ENCODE data around the gene ATG7. TPM values are rescaled to one million over a fixed set of nuclear protein-coding genes. Genes with fewer than 3 reads are reported as not detected.

Gene ATG7
- total RNA-seq, 2 experiments from 2014 or later, result 30.5 to 33.6 TPM

DNA sequence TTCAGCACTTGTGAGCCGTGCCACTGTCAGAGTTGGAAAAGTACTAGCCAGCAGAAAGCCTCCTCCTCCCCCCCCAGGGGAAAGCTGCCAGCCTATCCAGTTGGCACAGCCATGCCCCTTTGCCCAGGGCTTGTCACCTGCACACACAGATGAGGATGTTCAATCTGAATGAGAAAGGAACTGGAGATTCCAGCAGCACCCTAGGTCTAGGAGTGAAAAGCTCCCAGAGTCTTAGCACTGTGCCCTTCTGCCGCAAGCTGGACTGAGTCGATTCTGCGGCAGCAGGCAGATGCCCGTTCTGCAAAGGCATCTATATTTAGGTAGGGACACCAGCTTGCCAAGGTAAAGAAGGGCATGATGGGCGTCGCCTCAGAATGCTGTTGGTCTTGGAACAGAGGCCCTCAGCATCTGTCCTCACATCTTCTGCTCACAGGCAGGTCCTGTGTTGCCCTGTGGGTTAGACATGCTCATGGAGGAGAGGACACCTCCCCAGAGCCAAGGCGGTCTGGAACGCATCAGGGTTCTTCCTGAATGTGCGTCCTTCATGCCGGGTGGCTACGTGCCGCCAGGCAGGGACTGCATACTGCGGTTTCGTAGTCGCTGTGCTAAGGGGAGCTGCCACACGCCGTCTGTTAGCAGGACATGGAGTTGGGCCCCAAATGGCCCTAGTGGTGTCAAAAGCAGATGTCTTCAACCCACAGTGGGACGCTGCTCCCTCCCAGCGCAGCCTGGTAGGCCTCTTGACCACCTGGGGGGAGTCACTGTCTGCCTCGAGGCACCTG is 262.0 kb downstream of the ATG7 start:
- POLR2A ChIA-PET, result no interaction called here

DNA sequence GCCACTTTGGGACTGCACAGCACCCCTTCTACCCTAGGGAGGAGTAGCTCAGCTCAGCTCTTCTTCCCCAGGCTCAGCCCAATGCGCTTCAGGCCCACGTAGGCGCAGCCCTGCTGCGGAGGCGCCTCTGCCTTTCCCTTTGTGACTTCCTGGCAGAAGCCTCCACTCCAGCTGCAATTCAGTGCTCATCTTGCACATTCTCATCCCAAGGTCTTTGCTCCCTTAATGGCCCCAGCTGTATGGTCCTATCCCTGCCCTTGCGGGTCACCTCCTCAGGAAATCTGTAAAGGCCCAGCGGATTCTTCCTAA is 262.6 kb downstream of the ATG7 start:
- no peaks in the 10 kb centered on the region for H3K4me1 Mint-ChIP-seq (ENCODE audit: low read depth)
- POLR2A ChIA-PET, result no interaction called here
- H3K36me3 Mint-ChIP-seq, result no peaks in the 10 kb centered on the region
- CTCF ChIA-PET, result no interaction called here
- intact Hi-C loops (cut with micrococcal nuclease), result no loop called here
- no peak for DNase-seq
- no peak overlapping the region for H3K27ac Mint-ChIP-seq
- H3K27me3 Mint-ChIP-seq, result no peaks in the 10 kb centered on the region
- H3K4me3 Mint-ChIP-seq, result no peak overlapping the region
- no peaks in the 10 kb centered on the region for H3K9me3 Mint-ChIP-seq

More for the DNA sequence above, 262.0 kb downstream of the ATG7 start:
- Mint-ChIP-seq H3K4me3 (no peak overlapping the region), H3K27me3 (no peaks in the 10 kb centered on the region), H3K36me3 (no peaks in the 10 kb centered on the region), H3K9me3 (no peaks in the 10 kb centered on the region), H3K4me1 (ENCODE audit: low read depth) (no peaks in the 10 kb centered on the region), H3K27ac (no peak overlapping the region)
- no peak for DNase-seq
- CTCF ChIA-PET, result no interaction called here
- intact Hi-C loops (cut with micrococcal nuclease), result no loop called here

DNA sequence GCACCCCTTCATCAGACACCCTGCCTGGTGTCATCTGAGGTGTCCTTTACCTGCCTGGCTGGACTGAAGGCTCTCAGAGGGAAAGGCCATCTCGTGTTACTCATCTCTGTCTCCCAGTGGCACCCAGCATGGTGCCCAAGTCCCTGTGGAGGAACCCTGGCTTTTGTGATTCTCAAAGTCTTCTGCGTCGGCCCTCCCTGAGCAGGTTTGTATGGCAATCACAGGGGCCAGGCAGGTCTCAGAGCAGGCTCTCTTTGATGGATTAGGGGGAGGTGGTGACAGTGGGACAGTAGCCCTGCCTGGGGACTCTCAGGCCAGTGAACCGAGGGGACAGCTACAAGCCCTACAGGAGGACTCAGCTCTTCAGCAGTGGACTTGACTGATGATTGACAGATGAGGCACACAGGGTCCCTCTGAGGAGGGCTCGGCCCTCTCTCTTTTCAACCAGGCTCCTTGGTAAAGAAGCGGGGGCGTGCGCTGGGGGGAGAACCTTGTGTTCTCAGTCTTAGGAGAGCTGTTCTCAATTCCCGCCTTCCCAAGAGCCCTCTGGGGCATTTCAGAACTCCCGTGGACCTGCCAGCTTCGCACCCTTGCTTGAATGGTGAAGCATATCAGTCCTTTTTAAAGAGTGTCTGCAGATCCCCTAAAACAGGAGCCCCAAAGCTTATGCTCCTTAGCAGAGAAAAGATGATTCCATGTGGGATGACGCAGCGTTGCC is 263.2 kb downstream of the ATG7 start:
- no peaks in the 10 kb centered on the region for H3K36me3 Mint-ChIP-seq
- DNase-seq, result no peak
- H3K27ac Mint-ChIP-seq, result no peak overlapping the region
- no peaks in the 10 kb centered on the region for H3K9me3 Mint-ChIP-seq
- ChIA-PET CTCF (no interaction called here), POLR2A (no interaction called here)
- H3K27me3 Mint-ChIP-seq, result no peaks in the 10 kb centered on the region
- H3K4me1 Mint-ChIP-seq (ENCODE audit: low read depth), result no peaks in the 10 kb centered on the region
- intact Hi-C loops (cut with micrococcal nuclease), result no loop called here
- H3K4me3 Mint-ChIP-seq, result no peak overlapping the region

DNA sequence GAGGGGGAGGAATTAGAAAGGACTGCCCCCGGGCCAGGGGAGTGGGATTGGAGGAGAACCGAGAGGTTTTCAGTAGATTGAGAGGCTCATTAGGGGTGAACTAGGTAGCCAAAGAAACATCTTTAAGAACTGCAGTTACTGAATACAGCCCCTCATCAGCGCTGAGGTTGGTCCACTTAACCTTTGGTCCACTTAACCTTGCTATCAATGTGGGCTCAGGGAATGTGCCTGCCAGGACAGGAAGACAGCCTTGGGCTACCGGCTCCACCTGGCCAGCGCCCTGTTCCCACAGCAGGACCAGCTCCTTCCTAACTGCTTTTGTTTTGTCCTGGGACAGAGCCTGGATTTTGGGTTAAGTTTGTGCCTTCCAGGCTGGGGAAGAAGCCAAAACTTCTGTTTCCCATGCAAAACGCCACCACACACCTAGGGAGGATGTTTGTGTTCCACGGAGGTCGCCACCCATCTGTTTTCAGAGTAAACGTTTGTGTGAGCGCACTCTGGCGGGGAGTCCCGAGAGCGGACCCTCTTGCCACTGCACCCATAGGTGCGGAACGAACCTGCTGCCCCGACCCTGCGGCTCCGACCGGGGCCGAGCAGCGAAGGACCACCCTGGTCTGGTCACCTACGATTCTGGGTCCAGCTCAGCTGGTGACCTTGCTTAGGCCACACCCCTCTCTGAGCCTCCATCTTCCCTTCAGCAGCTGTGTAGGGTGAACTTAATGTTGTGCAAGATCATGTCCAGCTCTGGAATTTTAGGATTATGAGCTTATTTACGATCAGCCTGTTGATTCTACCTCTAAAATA is 264.1 kb downstream of the ATG7 start:
- DNase-seq, result no peak
- Mint-ChIP-seq H3K27ac (no peak overlapping the region), H3K27me3 (no peaks in the 10 kb centered on the region), H3K4me3 (no peak overlapping the region), H3K9me3 (no peaks in the 10 kb centered on the region), H3K4me1 (ENCODE audit: low read depth) (no peaks in the 10 kb centered on the region), H3K36me3 (no peaks in the 10 kb centered on the region)
- intact Hi-C loops (cut with micrococcal nuclease), result no loop called here
- ChIA-PET POLR2A (no interaction called here), CTCF (no interaction called here)

DNA sequence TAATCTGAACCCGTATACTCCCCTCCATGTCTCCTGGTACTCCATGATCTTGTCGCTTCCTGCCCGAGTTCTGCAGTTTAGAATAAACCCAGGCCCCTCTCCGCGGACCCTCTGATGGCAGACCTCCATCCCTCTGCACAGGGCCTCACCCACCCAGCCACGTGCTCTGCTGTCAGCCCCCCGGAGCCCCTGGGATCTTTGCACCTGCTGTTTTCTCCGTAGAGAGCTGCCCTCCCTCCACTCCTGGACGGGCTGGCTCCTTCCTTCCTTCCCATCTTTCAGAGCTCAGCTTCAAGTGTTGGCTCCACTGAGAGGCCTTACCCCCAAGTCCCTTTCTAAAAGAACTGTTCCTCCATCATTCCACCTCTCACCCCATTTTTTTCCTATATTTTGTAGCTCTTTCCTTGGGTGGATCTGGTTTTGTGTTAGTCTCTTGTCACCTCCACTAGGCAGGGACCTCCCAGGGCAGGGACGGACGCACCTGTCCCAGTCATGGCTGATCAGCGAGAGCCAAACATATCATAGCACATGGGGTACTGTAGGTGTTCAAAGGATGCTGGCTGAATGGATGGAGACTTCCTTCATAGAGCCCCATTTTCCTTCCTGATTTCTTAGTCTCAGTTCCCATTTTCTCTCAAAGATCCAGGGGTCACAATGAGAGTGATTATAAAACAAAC is 264.9 kb downstream of the ATG7 start:
- Mint-ChIP-seq H3K4me1 (ENCODE audit: low read depth) (no peaks in the 10 kb centered on the region), H3K36me3 (no peaks in the 10 kb centered on the region), H3K9me3 (no peaks in the 10 kb centered on the region), H3K27ac (no peak overlapping the region), H3K4me3 (no peak overlapping the region), H3K27me3 (no peaks in the 10 kb centered on the region)
- DNase-seq, result no peak
- intact Hi-C loops (cut with micrococcal nuclease), result no loop called here
- ChIA-PET POLR2A (no interaction called here), CTCF (no interaction called here)

DNA sequence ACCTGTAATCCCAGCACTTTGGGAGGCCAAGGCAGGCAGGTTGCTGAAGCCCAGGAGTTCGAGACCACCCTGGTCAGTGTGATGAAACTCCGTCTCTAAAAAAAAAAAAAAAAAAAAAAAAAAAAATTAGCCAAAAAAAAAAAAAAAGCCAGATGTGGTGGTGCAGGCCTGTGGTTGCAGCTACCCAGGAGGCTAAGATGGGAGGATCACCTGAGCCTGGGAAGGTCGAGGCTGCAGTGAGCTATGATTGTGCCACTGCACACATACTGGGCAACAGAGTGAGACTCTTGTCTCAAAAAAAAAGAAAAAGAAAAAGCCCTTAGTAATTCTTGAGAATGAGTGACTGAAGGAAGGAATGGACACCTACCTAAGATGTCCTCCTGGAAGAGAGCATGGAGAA is 266.4 kb downstream of the ATG7 start:
- CTCF ChIA-PET, result interaction anchor here (0.7 kb wide), 1 partner anchor 301 kb away, joined by 3 read pairs; no protein-coding TSS in a partner anchor

DNA sequence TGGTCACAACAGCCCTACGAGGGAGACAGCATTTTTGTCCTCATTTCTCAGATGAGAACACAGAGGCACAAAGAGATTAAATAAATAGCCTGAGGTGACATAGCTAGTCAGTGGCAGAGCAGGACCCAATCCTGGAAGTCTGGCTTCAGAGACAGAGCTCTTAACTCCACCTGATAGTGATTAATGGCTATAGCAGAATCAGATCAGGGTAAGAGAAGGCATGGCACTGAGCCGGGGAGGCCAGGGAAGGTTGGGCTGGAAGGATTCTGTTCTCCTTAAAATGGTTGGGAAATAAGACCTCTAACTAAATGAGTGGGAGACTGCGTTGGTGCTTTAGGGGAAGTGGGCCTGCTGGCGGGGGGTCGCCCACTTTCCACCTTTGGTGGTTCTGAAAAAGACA is 267.0 kb downstream of the ATG7 start:
- H3K4me3 Mint-ChIP-seq, result no peak overlapping the region
- ChIA-PET CTCF (interaction anchor here (0.6 to 0.7 kb wide), 2 partner anchors 301 to 675 kb away, joined by 3 read pairs; no protein-coding TSS in a partner anchor), POLR2A (no interaction called here)
- H3K27ac Mint-ChIP-seq, result no peak overlapping the region
- H3K4me1 Mint-ChIP-seq (ENCODE audit: low read depth), result no peaks in the 10 kb centered on the region
- H3K9me3 Mint-ChIP-seq, result no peaks in the 10 kb centered on the region
- no peak for DNase-seq
- intact Hi-C loops (cut with micrococcal nuclease), result no loop called here
- H3K36me3 Mint-ChIP-seq, result no peaks in the 10 kb centered on the region
- H3K27me3 Mint-ChIP-seq, result no peaks in the 10 kb centered on the region

More for the DNA sequence above, 266.4 kb downstream of the ATG7 start:
- POLR2A ChIA-PET, result no interaction called here
- Mint-ChIP-seq H3K4me1 (ENCODE audit: low read depth) (no peaks in the 10 kb centered on the region), H3K9me3 (no peaks in the 10 kb centered on the region), H3K27ac (no peak overlapping the region), H3K4me3 (no peak overlapping the region), H3K27me3 (no peaks in the 10 kb centered on the region), H3K36me3 (no peaks in the 10 kb centered on the region)
- DNase-seq, result no peak
- intact Hi-C loops (cut with micrococcal nuclease), result no loop called here

DNA sequence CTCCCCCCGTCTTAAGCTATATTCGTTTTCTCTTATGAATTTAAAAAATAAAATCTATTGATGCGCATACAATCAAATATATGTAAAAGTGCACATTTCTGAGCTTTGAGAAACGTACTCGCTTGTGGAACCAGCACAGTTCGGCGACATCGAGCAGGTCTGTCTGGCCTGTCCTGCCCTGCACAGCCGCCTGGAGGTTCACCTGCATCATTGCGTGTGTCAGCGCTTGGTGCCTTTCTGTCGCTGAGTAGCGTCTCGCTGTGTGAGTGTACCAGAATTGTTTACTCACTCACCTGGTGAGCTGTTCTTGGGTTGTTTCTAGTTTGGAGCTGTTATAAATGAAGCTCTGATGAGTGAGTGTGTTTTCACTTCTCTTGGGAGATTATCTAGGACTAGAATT is 267.5 kb downstream of the ATG7 start:
- CTCF ChIA-PET, result interaction anchor here (0.6 kb wide), 1 partner anchor 674 kb away, joined by 3 read pairs; no protein-coding TSS in a partner anchor
- intact Hi-C loops (cut with micrococcal nuclease), result no loop called here
- Mint-ChIP-seq H3K27me3 (no peaks in the 10 kb centered on the region), H3K9me3 (no peaks in the 10 kb centered on the region), H3K27ac (no peak overlapping the region), H3K4me3 (no peak overlapping the region), H3K4me1 (ENCODE audit: low read depth) (no peaks in the 10 kb centered on the region), H3K36me3 (no peaks in the 10 kb centered on the region)
- no peak for DNase-seq
- POLR2A ChIA-PET, result no interaction called here

DNA sequence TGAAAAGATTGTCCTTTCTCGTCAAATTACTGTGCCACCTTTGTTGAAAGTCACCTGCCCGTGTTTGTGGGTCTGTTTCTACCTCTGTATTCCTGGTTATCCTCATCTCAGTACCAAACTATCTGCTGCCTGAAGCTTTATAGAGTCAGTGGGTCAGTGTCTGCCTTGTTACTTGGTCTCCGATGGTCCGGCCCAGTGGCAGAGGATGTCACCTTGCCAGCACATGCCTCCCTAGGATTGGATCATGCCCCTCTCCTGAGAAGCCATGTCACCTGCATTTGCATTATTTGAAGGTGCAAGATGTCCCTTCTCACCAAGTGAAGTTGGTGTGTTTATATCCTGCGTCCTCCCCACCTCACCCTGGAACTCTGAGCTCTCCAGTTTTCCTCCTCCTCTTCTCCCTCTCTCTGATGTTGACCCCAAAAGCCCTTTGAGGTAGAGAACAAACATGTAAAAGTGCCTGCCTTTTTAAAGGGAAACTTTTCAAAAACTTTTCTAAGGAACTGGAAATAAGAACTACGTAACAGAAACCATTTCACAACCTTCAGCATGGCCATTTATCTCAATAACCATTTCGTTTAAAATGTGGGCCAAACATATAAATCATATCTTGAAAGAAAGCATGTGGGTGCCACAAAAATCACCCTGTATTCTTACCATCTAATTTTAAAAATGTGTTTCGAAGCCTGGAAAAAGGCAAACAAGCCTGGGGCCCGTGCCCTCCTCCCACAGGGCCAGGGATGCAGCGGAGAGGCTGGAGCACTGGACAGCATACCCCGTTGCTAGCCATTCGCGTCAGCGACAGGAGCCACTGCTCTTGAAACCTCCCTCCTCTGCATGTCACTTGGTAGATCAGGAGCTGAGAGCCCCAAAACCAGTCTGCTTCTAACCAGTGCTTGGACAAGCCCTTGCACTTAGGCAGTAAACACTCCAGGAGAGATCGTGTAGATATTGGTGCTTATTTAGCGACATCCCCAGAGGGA is 269.4 kb downstream of the ATG7 start:
- ChIA-PET CTCF (no interaction called here), POLR2A (no interaction called here)
- intact Hi-C loops (cut with micrococcal nuclease), result no loop called here
- Mint-ChIP-seq H3K27ac (no peak overlapping the region), H3K36me3 (peaks cover under 1% of the 10 kb centered on the region), H3K4me1 (ENCODE audit: low read depth) (no peaks in the 10 kb centered on the region), H3K4me3 (no peak overlapping the region), H3K9me3 (peaks cover under 1% of the 10 kb centered on the region), H3K27me3 (no peaks in the 10 kb centered on the region)
- DNase-seq, result no peak

DNA sequence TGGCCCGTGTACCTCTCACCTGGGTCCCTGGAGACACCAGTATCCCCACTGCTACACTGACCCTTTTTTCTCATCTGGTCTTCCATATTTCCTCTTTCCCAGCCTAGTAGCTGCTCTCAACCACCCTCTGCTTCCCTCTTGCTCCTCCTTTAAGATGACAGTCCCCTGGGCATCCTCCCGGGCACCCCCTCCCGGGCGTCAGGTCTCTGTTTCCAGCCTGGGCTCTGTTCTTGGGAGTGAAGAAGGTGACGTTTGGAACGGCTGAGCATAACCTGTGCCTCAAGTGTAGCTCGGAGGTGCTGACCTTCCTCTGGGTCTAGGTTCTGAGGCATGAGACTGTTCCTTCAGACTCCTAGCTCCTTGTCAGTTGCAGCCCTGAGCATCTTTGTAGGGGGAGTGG is 270.4 kb downstream of the ATG7 start:
- H3K4me1 Mint-ChIP-seq (ENCODE audit: low read depth), result peaks cover 3% of the 10 kb centered on the region
- intact Hi-C loops (cut with micrococcal nuclease), result no loop called here
- no peak for DNase-seq
- no peak overlapping the region for H3K27ac Mint-ChIP-seq
- H3K9me3 Mint-ChIP-seq, result peaks cover 9% of the 10 kb centered on the region
- no peak overlapping the region for H3K4me3 Mint-ChIP-seq
- no peaks in the 10 kb centered on the region for H3K27me3 Mint-ChIP-seq
- ChIA-PET POLR2A (no interaction called here), CTCF (no interaction called here)
- peaks cover 8% of the 10 kb centered on the region for H3K36me3 Mint-ChIP-seq

DNA sequence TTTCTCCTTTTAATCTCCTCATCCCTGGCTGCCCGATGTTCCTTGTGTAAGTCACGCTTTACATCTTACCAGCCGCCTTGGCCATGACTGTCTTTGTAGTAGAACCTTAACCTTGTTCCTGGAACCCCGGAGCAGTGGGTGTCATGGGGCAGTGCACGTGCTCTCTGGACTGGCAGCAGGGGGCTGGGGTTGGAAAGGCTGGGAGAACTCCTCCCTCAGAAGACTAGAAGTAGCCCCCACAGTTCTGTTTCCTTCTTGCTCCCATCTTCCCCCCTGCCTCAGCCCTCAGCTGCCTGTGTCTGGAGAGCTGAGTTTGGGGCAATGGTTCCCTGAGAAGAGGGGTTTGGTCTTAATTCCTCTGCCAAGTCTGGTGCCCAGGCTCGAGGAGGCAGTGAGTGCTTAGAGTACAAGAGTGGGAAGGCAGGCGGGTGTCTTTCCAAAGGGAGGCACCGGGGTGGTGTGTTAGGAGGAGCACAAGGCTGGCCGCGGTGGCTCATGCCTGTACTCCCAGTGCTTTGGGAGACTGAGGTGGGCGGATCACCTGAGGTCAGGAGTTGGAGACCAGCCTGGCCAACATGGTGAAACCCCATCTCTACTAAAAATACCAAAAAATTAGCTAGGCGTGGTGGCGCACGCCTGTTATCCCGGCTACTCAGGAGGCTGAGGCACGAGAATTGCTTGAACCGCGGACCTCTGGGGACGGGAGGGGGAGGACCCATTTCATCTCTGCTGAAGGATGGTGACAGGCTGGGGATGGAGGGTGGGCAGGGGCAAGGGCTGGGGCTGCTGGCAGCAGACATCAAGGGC is 271.1 kb downstream of the ATG7 start:
- CTCF ChIA-PET, result no interaction called here
- Mint-ChIP-seq H3K4me1 (ENCODE audit: low read depth) (peaks cover 5% of the 10 kb centered on the region), H3K4me3 (no peak overlapping the region), H3K27me3 (no peaks in the 10 kb centered on the region), H3K9me3 (peaks cover 9% of the 10 kb centered on the region), H3K36me3 (peaks cover 8% of the 10 kb centered on the region), H3K27ac (no peak overlapping the region)
- POLR2A ChIA-PET, result no interaction called here
- intact Hi-C loops (cut with micrococcal nuclease), result no loop called here
- no peak for DNase-seq

Data from activated CD4-positive, alpha-beta memory T cell treated with anti-CD3 and anti-CD28 coated beads for 36 hours (primary cell).